ENCODE data around the gene SND1. TPM values are rescaled to one million over a fixed set of nuclear protein-coding genes. Genes with fewer than 3 reads are reported as not detected.

Gene SND1
- total and polyA plus RNA-seq, 2 of the 4 experiments (the other 2 are of a cell fraction) = 154 to 294 TPM

DNA sequence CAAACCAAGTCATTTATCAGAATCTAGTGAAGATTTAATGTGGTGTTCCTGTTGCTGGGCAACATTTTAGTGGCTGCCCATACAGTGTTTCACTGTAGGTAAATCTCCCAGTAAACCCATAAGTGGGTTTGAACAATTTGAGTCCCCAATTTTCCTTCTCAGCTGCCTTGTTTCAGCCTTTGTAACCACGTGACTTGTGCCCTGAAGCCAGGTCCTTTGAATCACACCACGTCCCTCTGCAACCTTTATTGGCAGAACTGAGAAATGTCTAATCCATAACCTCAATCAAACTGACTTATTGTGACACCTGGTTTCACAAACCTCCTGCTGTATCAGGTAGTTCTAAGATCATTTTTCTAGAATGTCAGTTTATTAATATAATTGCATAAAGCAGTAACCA lies 30.1 kb downstream of the SND1 start:
- WGBS, 2 experiments (ENCODE audit: extremely low coverage in 2 of 2, insufficient read length in 1 of 2) = 100% methylated on average over 1 of the region's 2 CpGs; no CpG with 5 or more reads in 1 of the 2 experiments
- Histone ChIP-seq H4K20me1 (ENCODE audit: insufficient read depth, low read length) (peaks cover 59% of the 10 kb centered on the region), H3K36me3 (ENCODE audit: control insufficient read depth, insufficient read depth, low read length) (peaks cover 3% of the 10 kb centered on the region)

More for the DNA sequence above, 30.1 kb downstream of the SND1 start:
- Histone ChIP-seq H3K27me3 (ENCODE audit: control insufficient read depth, insufficient read depth, low read length) (no peaks in the 10 kb centered on the region), H4K5ac (ENCODE audit: low read depth, low read length) (no peak overlapping the region), H3K4ac (ENCODE audit: low read depth, low read length) (no peak overlapping the region), H3K23ac (ENCODE audit: low read depth, low read length) (no peak overlapping the region), H2BK120ac (ENCODE audit: low read depth, low read length) (no peak overlapping the region), H2AK5ac (ENCODE audit: low read depth, low read length) (no peak overlapping the region), H3K4me1 (ENCODE audit: control insufficient read depth, insufficient read depth, low read length) (peaks cover 10% of the 10 kb centered on the region), H3K18ac (ENCODE audit: low read depth, low read length) (no peak overlapping the region), H3K9ac (ENCODE audit: low read depth, low read length) (no peak overlapping the region), H2BK20ac (ENCODE audit: low read depth, low read length) (no peak overlapping the region), H4K91ac (ENCODE audit: insufficient read depth, low read depth, low read length) (no peak overlapping the region), H3K56ac (ENCODE audit: extremely low read depth, insufficient read depth, low read length) (no peak overlapping the region), H3K27ac (ENCODE audit: insufficient read depth, low read length) (no peak overlapping the region), H2BK15ac (ENCODE audit: low read depth, low read length) (no peak overlapping the region), H3K4me2 (ENCODE audit: low read depth, low read length) (no peak overlapping the region), H3K4me3 (ENCODE audit: insufficient read depth, low read depth, low read length) (no peak overlapping the region), H2AFZ (replicated peaks; ENCODE audit: low read length, poor library complexity) (no peak overlapping the region), H4K8ac (ENCODE audit: low read depth in 2 of 2, low read length in 2 of 2) (no peak overlapping the region), H3K9me1 (ENCODE audit: insufficient read depth, low read length) (peaks cover 20% of the 10 kb centered on the region), H2AK9ac (replicated peaks; ENCODE audit: low read depth, low read length, poor library complexity) (no peak overlapping the region), H3K9me3 (ENCODE audit: control insufficient read depth, insufficient read depth, low read length) (no peaks in the 10 kb centered on the region), H2BK5ac (ENCODE audit: low read depth, low read length, poor library complexity, severe bottlenecking) (no peak overlapping the region), H3K14ac (replicated peaks; ENCODE audit: low read depth, low read length) (no peak overlapping the region), H3K79me1 (ENCODE audit: low read depth in 1 of 2, low read length in 2 of 2) (peaks cover 15 to 69% of the 10 kb centered on the region in 2 experiments)
- no peak for TF ChIP-seq RFX5 (IDR thresholded peaks at IDR 0.05; ENCODE audit: low read depth, low read length)
- TF ChIP-seq MAZ (IDR thresholded peaks at IDR 0.05; ENCODE audit: borderline replicate concordance, low read depth, low read length) = no peak
- no peak for TF ChIP-seq RCOR1 (IDR thresholded peaks at IDR 0.05; ENCODE audit: insufficient replicate concordance, low read length)
- no peak for TF ChIP-seq RAD21 (IDR thresholded peaks at IDR 0.05; ENCODE audit: low read length)
- TF ChIP-seq SMC3 (IDR thresholded peaks at IDR 0.05; ENCODE audit: low read depth, low read length) = no peak
- TF ChIP-seq, protein P1, sequence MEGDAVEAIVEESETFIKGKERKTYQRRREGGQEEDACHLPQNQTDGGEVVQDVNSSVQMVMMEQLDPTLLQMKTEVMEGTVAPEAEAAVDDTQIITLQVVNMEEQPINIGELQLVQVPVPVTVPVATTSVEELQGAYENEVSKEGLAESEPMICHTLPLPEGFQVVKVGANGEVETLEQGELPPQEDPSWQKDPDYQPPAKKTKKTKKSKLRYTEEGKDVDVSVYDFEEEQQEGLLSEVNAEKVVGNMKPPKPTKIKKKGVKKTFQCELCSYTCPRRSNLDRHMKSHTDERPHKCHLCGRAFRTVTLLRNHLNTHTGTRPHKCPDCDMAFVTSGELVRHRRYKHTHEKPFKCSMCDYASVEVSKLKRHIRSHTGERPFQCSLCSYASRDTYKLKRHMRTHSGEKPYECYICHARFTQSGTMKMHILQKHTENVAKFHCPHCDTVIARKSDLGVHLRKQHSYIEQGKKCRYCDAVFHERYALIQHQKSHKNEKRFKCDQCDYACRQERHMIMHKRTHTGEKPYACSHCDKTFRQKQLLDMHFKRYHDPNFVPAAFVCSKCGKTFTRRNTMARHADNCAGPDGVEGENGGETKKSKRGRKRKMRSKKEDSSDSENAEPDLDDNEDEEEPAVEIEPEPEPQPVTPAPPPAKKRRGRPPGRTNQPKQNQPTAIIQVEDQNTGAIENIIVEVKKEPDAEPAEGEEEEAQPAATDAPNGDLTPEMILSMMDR (conservative IDR thresholded peaks at IDR 0.05; ENCODE audit: low read depth, low read length) = no peak
- DNase-seq (no peak), ATAC-seq (ENCODE audit: low read depth) (no peak)
- ChIA-PET POLR2A (ENCODE audit: unreplicated experiment) (no interaction called here), CTCF (interaction anchor here (0.6 kb wide), 1 partner anchor 220 kb away, joined by 4 read pairs; no protein-coding TSS in a partner anchor)
- in situ Hi-C loops (cut with MboI; ENCODE audit: low sequenced_read_pairs) = no loop called here
- intact Hi-C loops (cut with micrococcal nuclease) = no loop called here
- dilution Hi-C loops (cut with HindIII; ENCODE audit: low sequenced_read_pairs, unreplicated experiment) = no loop called here
- BruUV-seq (replicated peaks) = no TSS peak
